H1 (cell line): ENCODE data around the gene GRM4. TPM values are rescaled to one million over a fixed set of nuclear protein-coding genes. Genes with fewer than 3 reads are reported as not detected.

Experiments
- CTCF ChIA-PET: fragments of 300-600 bp; sonication (Branson Sonifier 250); formaldehyde crosslinking; loops from one replicate; lab custom pipeline; 2021; ENCODE audit not compliant: partially characterized antibody; lab: Charles Lee
- POLR2A ChIA-PET: fragments of 300-600 bp; sonication (Branson Sonifier 250); formaldehyde crosslinking; loops from one replicate; lab custom pipeline; 2021; ENCODE audit warnings: inconsistent platforms; ENCODE audit not compliant: partially characterized antibody; lab: Charles Lee
- DNase-seq, 2 experiments: peaks; one replicate each; pipeline versions ENCODE4 v3.0.0 to v3.0.0-alpha.2; 2010 to 2022; ENCODE audit warnings: low spot score in 2 of 2, low read depth in 1 of 2, mixed read lengths in 1 of 2
- FAIRE-seq: peaks from 2 replicates; lab custom pipeline; 2011; peaks lifted over from hg19 to GRCh38; lab: Jason Lieb, UNC
- H2AFZ ChIP-seq: 2 replicates; pipeline ENCODE4 v1.8.1; 2012; ENCODE audit warnings: low read length, inconsistent platforms
- H2AK5ac ChIP-seq: 2 replicates; pipeline ENCODE4 v1.6.1; 2013; ENCODE audit warnings: low read depth, low read length
- H2BK120ac ChIP-seq: replicated peaks from 2 replicates; pipeline ENCODE3; 2013; ENCODE audit warnings: low read depth, low read length, inconsistent platforms
- H2BK12ac ChIP-seq: 2 replicates; pipeline ENCODE4 v1.6.1; 2013; ENCODE audit warnings: low read depth, low read length
- H2BK15ac ChIP-seq: 2 replicates; pipeline ENCODE4 v1.6.1; 2013; ENCODE audit warnings: low read length
- H2BK20ac ChIP-seq: 2 replicates; pipeline ENCODE4 v1.6.1; 2013; ENCODE audit warnings: low read length
- H2BK5ac ChIP-seq: 2 replicates; pipeline ENCODE4 v1.6.1; 2013; ENCODE audit warnings: low read depth, low read length
- H3K14ac ChIP-seq: 2 replicates; pipeline ENCODE4 v1.6.1; 2013; ENCODE audit warnings: inconsistent platforms; ENCODE audit not compliant: insufficient read length
- H3K18ac ChIP-seq: 2 replicates; pipeline ENCODE4 v1.6.1; 2013; ENCODE audit warnings: low read length; ENCODE audit errors: extremely low read depth
- H3K23ac ChIP-seq: 2 replicates; pipeline ENCODE4 v1.6.1; 2013; ENCODE audit warnings: inconsistent platforms; ENCODE audit not compliant: insufficient read length
- H3K23me2 ChIP-seq: 2 replicates; pipeline ENCODE4 v1.6.1; 2013; ENCODE audit warnings: low read depth, low read length
- H3K27ac ChIP-seq: 2 replicates; pipeline ENCODE4 v1.6.1; 2011; ENCODE audit warnings: low read depth, low read length, inconsistent platforms
- H3K27me3 ChIP-seq, 4 experiments: replicated peaks in 1 of 4; 1 replicate in 1 of 4; 2 replicates in 3 of 4; pipeline versions ENCODE4 v1.6.1 to v1.8.1; 2011 to 2013; ENCODE audit warnings: low read length in 3 of 4, mild to moderate bottlenecking in 3 of 4, inconsistent platforms in 2 of 4, mixed read lengths in 2 of 4, moderate library complexity in 1 of 4; ENCODE audit not compliant: control insufficient read depth in 3 of 4, insufficient read depth in 3 of 4; ENCODE audit errors: extremely low read depth in 1 of 4
- H3K36me3 ChIP-seq, 4 experiments: 2 replicates each; pipeline versions ENCODE4 v1.6.1 to v1.8.1; 2011 to 2013; ENCODE audit warnings: mild to moderate bottlenecking in 4 of 4, low read length in 3 of 4, moderate library complexity in 2 of 4, control low read depth in 1 of 4, inconsistent platforms in 1 of 4; ENCODE audit not compliant: insufficient read depth in 4 of 4, control insufficient read depth in 2 of 4
- H3K4ac ChIP-seq: replicated peaks from 2 replicates; pipeline ENCODE3; 2013; ENCODE audit warnings: low read length, low read depth, mixed read lengths, inconsistent platforms; ENCODE audit not compliant: insufficient read length
- H3K4me1 ChIP-seq, 4 experiments: replicated peaks in 1 of 4; 1 replicate in 1 of 4; 2 replicates in 3 of 4; pipeline versions ENCODE4 v1.6.1 to v1.8.1; 2011 to 2013; ENCODE audit warnings: low read length in 3 of 4, inconsistent platforms in 2 of 4, mixed read lengths in 1 of 4; ENCODE audit not compliant: insufficient read depth in 4 of 4, control insufficient read depth in 3 of 4
- H3K4me2 ChIP-seq, 2 experiments: 2 replicates each; pipeline versions ENCODE4 v1.6.1 to v1.8.1; 2011 to 2013; ENCODE audit warnings: low read depth in 2 of 2, low read length in 2 of 2, control low read depth in 1 of 2, inconsistent platforms in 1 of 2, mild to moderate bottlenecking in 1 of 2; ENCODE audit not compliant: insufficient read depth in 1 of 2
- H3K4me3 ChIP-seq, 4 experiments: fragments of 200-600, 300-600 bp in 1 of 4; sonication (generic), shearing (Covaris generic), sonication (Bioruptor Twin) in 1 of 4; 2 replicates each; pipeline versions ENCODE4 v1.5.1 to v1.8.1; 2011 to 2016; ENCODE audit warnings: low read length in 4 of 4, low read depth in 3 of 4, control low read depth in 2 of 4, inconsistent platforms in 2 of 4, mild to moderate bottlenecking in 2 of 4, mixed read lengths in 1 of 4, moderate library complexity in 1 of 4; ENCODE audit not compliant: insufficient read depth in 2 of 4; ENCODE audit errors: extremely low read depth in 1 of 4
- H3K56ac ChIP-seq: replicated peaks from 2 replicates; pipeline ENCODE3; 2013; ENCODE audit warnings: low read depth, mild to moderate bottlenecking, mixed read lengths, low read length, inconsistent platforms; ENCODE audit not compliant: insufficient read length
- H3K79me1 ChIP-seq: 2 replicates; pipeline ENCODE4 v1.6.1; 2013; ENCODE audit warnings: low read depth, low read length, control low read depth
- H3K79me2 ChIP-seq, 2 experiments: 2 replicates each; pipeline versions ENCODE4 v1.6.1 to v1.8.1; 2012 to 2013; ENCODE audit warnings: low read length in 2 of 2, mild to moderate bottlenecking in 2 of 2, inconsistent platforms in 1 of 2; ENCODE audit not compliant: insufficient read depth in 2 of 2, control insufficient read depth in 1 of 2
- H3K9ac ChIP-seq, 4 experiments: replicated peaks in 1 of 4; 1 replicate in 1 of 4; 2 replicates in 3 of 4; pipeline versions ENCODE4 v1.6.1 to v1.8.1; 2011 to 2013; ENCODE audit warnings: low read depth in 3 of 4, low read length in 3 of 4, control low read depth in 2 of 4, mild to moderate bottlenecking in 2 of 4, moderate library complexity in 2 of 4, inconsistent platforms in 1 of 4; ENCODE audit errors: extremely low read depth in 1 of 4
- H3K9me3 ChIP-seq, 2 experiments: 2 replicates each; pipeline versions ENCODE4 v1.6.1 to v1.8.1; 2012 to 2013; ENCODE audit warnings: mild to moderate bottlenecking in 2 of 2, moderate library complexity in 2 of 2, control low read depth in 1 of 2, inconsistent platforms in 1 of 2, low read depth in 1 of 2, low read length in 1 of 2, mixed read lengths in 1 of 2; ENCODE audit not compliant: insufficient read depth in 2 of 2
- H4K20me1 ChIP-seq, 2 experiments: replicated peaks in 1 of 2; 2 replicates each; pipeline versions ENCODE3 to v1.8.1; 2011 to 2013; ENCODE audit warnings: inconsistent platforms in 2 of 2, low read length in 2 of 2, mild to moderate bottlenecking in 1 of 2; ENCODE audit not compliant: insufficient read depth in 2 of 2, control insufficient read depth in 1 of 2
- H4K5ac ChIP-seq: 2 replicates; pipeline ENCODE4 v1.6.1; 2013; ENCODE audit warnings: low read length, low read depth, mixed read lengths, inconsistent platforms; ENCODE audit not compliant: insufficient read length
- H4K8ac ChIP-seq: 2 replicates; pipeline ENCODE4 v1.8.0; 2013; ENCODE audit warnings: mild to moderate bottlenecking, moderate library complexity, low read length, inconsistent platforms; ENCODE audit not compliant: insufficient read depth; ENCODE audit errors: extremely low read depth
- H4K91ac ChIP-seq: replicated peaks from 2 replicates; pipeline ENCODE3; 2013; ENCODE audit warnings: low read length, mixed read lengths, inconsistent platforms; ENCODE audit not compliant: insufficient read length
- EP300 ChIP-seq, 2 experiments: IDR thresholded peaks; 1 replicate in 1 of 2; 2 replicates in 1 of 2; pipeline ENCODE4 v1.6.1; 2011 to 2012; ENCODE audit warnings: low read depth in 2 of 2, low read length in 2 of 2, mild to moderate bottlenecking in 2 of 2, borderline replicate concordance in 1 of 2, inconsistent platforms in 1 of 2, moderate library complexity in 1 of 2
- KDM4A ChIP-seq: IDR thresholded peaks from one replicate; pipeline ENCODE4 v1.7.1; 2012; ENCODE audit warnings: low read depth, mild to moderate bottlenecking, moderate library complexity, low read length, inconsistent platforms; ENCODE audit not compliant: severe bottlenecking
- SP1 ChIP-seq: IDR thresholded peaks from 2 replicates; pipeline ENCODE4 v1.6.1; 2011; ENCODE audit warnings: low read depth, low read length
- WGBS, 2 experiments: shearing (Covaris generic) in 1 of 2; methylation state at CpG; one replicate each; pipeline versions ENCODE4 v1.1.6 to v1.1.7; 2013 to 2015; ENCODE audit warnings: low lambda C conversion rate in 2 of 2, mixed read lengths in 2 of 2, inconsistent platforms in 1 of 2, low coverage in 1 of 2, missing lambda C conversion rate in 1 of 2; ENCODE audit not compliant: insufficient replicate concordance in 2 of 2, insufficient coverage in 1 of 2, insufficient read length in 1 of 2; ENCODE audit errors: extremely low coverage in 1 of 2, missing lambda C conversion rate in 1 of 2; 5-methylcytosine and 5-hydroxymethylcytosine counted together
- polyA plus RNA-seq, 7 experiments: library from polyadenylated mRNA; depleted of rRNA in 3 of 7; stranded (reverse) in 5 of 7; unstranded in 2 of 7; fragments of >200 nt in 5 of 7; fragments of 200-250 nt in 2 of 7; gene quantifications; 1 replicate in 5 of 7; 2 replicates in 1 of 7; 4 replicates in 1 of 7; pipeline versions ENCODE4 v1.2.1 to v1.2.3, GENCODE V29; 2011 to 2013; ENCODE audit warnings: missing spikeins in 2 of 7, mixed read lengths in 2 of 7
- total RNA-seq: library from RNA; stranded (reverse); fragmentation: NEBNext Ultra II Directional; extraction: Animal tissue kit (Norgen Biotek cat#: 25700); gene quantifications from 2 replicates; pipeline ENCODE4 v1.2.1, GENCODE V29; 2021

The GRM4 gene
- total and polyA plus RNA-seq, 2 of the 8 experiments (the other 6 are each of a cell fraction or from before 2014, with no cell fraction given): 19.6 to 21.5 TPM

DNA sequence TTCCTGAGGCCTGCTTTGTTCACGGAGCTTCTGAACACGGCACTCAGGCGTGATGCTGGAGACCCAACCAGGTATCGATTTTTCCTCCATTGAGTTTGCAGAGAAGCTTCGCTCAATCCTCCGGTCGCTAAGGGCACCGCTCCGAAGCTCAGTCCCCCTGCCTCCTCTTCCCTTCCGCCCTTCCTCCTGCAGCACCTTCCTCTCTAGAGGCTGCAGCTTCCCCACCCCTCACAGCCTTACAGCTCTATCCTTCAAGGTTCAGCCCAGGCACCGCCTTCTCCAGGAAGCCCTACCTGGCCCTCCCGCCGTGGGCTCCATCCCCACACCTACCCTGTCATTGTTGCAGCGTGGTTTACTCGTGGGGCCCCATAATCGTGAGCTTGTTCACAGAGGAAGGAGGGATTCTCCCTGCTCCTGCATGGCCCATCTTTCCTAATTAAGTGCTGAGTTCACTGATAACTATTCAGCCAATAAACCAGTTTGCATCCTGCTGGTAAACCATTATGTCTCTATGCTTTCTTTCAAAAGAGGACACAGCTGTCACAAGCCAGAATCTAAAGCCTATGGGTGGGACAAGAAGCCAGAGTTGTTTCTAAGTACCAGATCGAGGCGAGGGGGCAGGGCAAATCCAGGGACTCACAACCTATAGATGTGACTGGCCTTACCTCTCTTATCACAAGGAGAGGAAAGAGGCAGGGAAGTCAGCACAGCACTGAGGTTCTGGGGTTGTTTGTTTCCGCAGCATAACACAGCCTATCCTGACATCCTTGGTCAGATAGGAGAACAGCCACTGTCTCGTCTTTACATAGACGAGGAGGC lies 152.0 kb downstream of the GRM4 start:
- Histone ChIP-seq H4K8ac (no peak overlapping the region), H3K18ac (no peak overlapping the region), H3K36me3 (no peaks in the 10 kb centered on the region), H3K14ac (no peak overlapping the region), H2AFZ (no peak overlapping the region), H2BK15ac (no peak overlapping the region), H2BK20ac (0 out of 2 replicates have a peak overlapping the region, but pooled peaks have one; percentile 13), H3K4me3 (no peak overlapping the region), H3K27ac (no peak overlapping the region), H3K9me3 (no peaks in the 10 kb centered on the region), H3K56ac (no peak overlapping the region), H3K4me2 (peak overlapping the region in 1 of 2 experiments; percentile 22; a peak in 1 of 4 replicates), H4K5ac (no peak overlapping the region), H4K20me1 (no peaks in the 10 kb centered on the region), H3K4ac (no peak overlapping the region), H3K79me2 (no peaks in the 10 kb centered on the region), H2BK12ac (peak overlapping the region; percentile 29; the same call in 1 of the 2 replicates), H4K91ac (no peak overlapping the region), H2AK5ac (no peak overlapping the region), H3K79me1 (no peaks in the 10 kb centered on the region), H2BK5ac (no peak overlapping the region), H3K23ac (no peak overlapping the region), H2BK120ac (no peak overlapping the region), H3K27me3 (peaks cover 0 to 6% (median 0%) of the 10 kb centered on the region in 4 experiments; a peak in 4 of 7 replicates), H3K9ac (no peak overlapping the region), H3K23me2 (no peaks in the 10 kb centered on the region), H3K4me1 (peaks cover 0 to 5% (median 1%) of the 10 kb centered on the region in 4 experiments; a peak in 4 of 7 replicates)
- POLR2A ChIA-PET: interaction anchor here (0.8 to 1.0 kb wide), 2 partner anchors 20 to 224 kb away, joined by 3 read pairs; no protein-coding TSS in a partner anchor
- TF ChIP-seq KDM4A: no peak
- TF ChIP-seq SP1: no peak
- TF ChIP-seq EP300 (IDR thresholded peaks at IDR 0.05; ENCODE audit: borderline replicate concordance in 1 of 2, low read depth in 2 of 2, low read length in 2 of 2): no peak
- 86% methylated on average over 21 of the region's 21 CpGs; no CpG with 5 or more reads in 1 of the 2 experiments for WGBS, 2 experiments
- no peak for FAIRE-seq
- CTCF ChIA-PET: interaction anchor here (0.7 to 4.2 kb wide), 6 partner anchors 11 to 138 kb away, joined by 3 to 22 read pairs (median 4); no protein-coding TSS in a partner anchor
- no peak for DNase-seq
